ENCODE measurements around the gene PABPC1L. TPM values are rescaled to one million over a fixed set of nuclear protein-coding genes. Genes with fewer than 3 reads are reported as not detected.

Gene PABPC1L
- total RNA-seq, 3 donors from 2014 or later (not counting 1 experiment from before 2014, with no cell fraction given) = 31.7 to 64.9 (median 48.1) TPM

GRCh38 chr20:44891826-44892225, 18.0 kb upstream of the PABPC1L start:
- H3K9me3 Mint-ChIP-seq = no peaks in the 10 kb centered on the region
- no peaks in the 10 kb centered on the region for H3K9me3 ChIP-seq (ENCODE audit: control insufficient read depth, insufficient read depth, low read length)
- H3K4me1 ChIP-seq (ENCODE audit: control insufficient read depth, insufficient read depth, low read length) = peaks cover 20% of the 10 kb centered on the region
- no peaks in the 10 kb centered on the region for H3K27me3 ChIP-seq (ENCODE audit: control insufficient read depth, insufficient read depth, low read length)
- ATAC-seq (peak in 2 of 3 donors; percentile 30 to 57), DNase-seq (no peak)
- no peak for TF ChIP-seq CTCF (IDR thresholded peaks at IDR 0.05)
- H3K27ac ChIP-seq (ENCODE audit: low read length) = no peak overlapping the region
- no peaks in the 10 kb centered on the region for H3K27me3 Mint-ChIP-seq (ENCODE audit: low read depth in 2 of 2)
- peak overlapping the region; percentile 72 to 83 for H3K27ac Mint-ChIP-seq
- peak overlapping the region; percentile 57 for H3K4me3 Mint-ChIP-seq
- H3K4me3 ChIP-seq (ENCODE audit: low read length) = no peak overlapping the region
- WGBS (ENCODE audit: insufficient coverage) = 73% methylated on average over 1 of the region's 1 CpG
- no peaks in the 10 kb centered on the region for H3K36me3 Mint-ChIP-seq
- H3K4me1 Mint-ChIP-seq = peaks cover 80 to 88% of the 10 kb centered on the region in 2 donors
- intact Hi-C loops (cut with micrococcal nuclease) = no loop called here
- peaks cover 10% of the 10 kb centered on the region for H3K36me3 ChIP-seq (ENCODE audit: control insufficient read depth, insufficient read depth, low read length)

GRCh38 chr20:44894959-44895358, 14.9 kb upstream of the PABPC1L start:
- H3K4me1 ChIP-seq (ENCODE audit: control insufficient read depth, insufficient read depth, low read length) = peaks cover 31% of the 10 kb centered on the region
- DNase-seq (no peak), ATAC-seq (peak in 1 of 3 donors; percentile 20)
- H3K4me3 ChIP-seq (ENCODE audit: low read length) = no peak overlapping the region
- peaks cover 13% of the 10 kb centered on the region for H3K36me3 ChIP-seq (ENCODE audit: control insufficient read depth, insufficient read depth, low read length)
- WGBS (ENCODE audit: insufficient coverage) = 51% methylated on average over 2 of the region's 2 CpGs
- H3K9me3 ChIP-seq (ENCODE audit: control insufficient read depth, insufficient read depth, low read length) = no peaks in the 10 kb centered on the region
- no peak overlapping the region for H3K27ac ChIP-seq (ENCODE audit: low read length)
- Mint-ChIP-seq H3K9me3 (no peaks in the 10 kb centered on the region), H3K27ac (peak overlapping the region; percentile 72 to 77), H3K4me1 (peaks cover 67 to 77% of the 10 kb centered on the region in 2 donors), H3K36me3 (no peaks in the 10 kb centered on the region), H3K4me3 (peak overlapping the region; percentile 45), H3K27me3 (ENCODE audit: low read depth in 2 of 2) (no peaks in the 10 kb centered on the region)
- no peaks in the 10 kb centered on the region for H3K27me3 ChIP-seq (ENCODE audit: control insufficient read depth, insufficient read depth, low read length)
- TF ChIP-seq CTCF (IDR thresholded peaks at IDR 0.05) = no peak
- intact Hi-C loops (cut with micrococcal nuclease) = no loop called here

GRCh38 chr20:44896583-44896982, 13.3 kb upstream of the PABPC1L start:
- peaks cover 73 to 80% of the 10 kb centered on the region in 2 donors for H3K4me1 Mint-ChIP-seq
- H3K4me1 ChIP-seq (ENCODE audit: control insufficient read depth, insufficient read depth, low read length) = peaks cover 35% of the 10 kb centered on the region
- H3K9me3 Mint-ChIP-seq = no peaks in the 10 kb centered on the region
- no peak overlapping the region for H3K27ac ChIP-seq (ENCODE audit: low read length)
- peak overlapping the region; percentile 72 to 77 for H3K27ac Mint-ChIP-seq
- WGBS (ENCODE audit: insufficient coverage) = 67% methylated on average over 1 of the region's 1 CpG
- intact Hi-C loops (cut with micrococcal nuclease) = no loop called here
- ATAC-seq (peak in 1 of 3 donors; percentile 27), DNase-seq (no peak)
- peak overlapping the region; percentile 67 for H3K4me3 Mint-ChIP-seq
- peaks cover 19% of the 10 kb centered on the region for H3K36me3 ChIP-seq (ENCODE audit: control insufficient read depth, insufficient read depth, low read length)
- no peaks in the 10 kb centered on the region for H3K9me3 ChIP-seq (ENCODE audit: control insufficient read depth, insufficient read depth, low read length)
- TF ChIP-seq CTCF (IDR thresholded peaks at IDR 0.05) = no peak
- H3K36me3 Mint-ChIP-seq = no peaks in the 10 kb centered on the region
- H3K27me3 Mint-ChIP-seq (ENCODE audit: low read depth in 2 of 2) = no peaks in the 10 kb centered on the region
- H3K27me3 ChIP-seq (ENCODE audit: control insufficient read depth, insufficient read depth, low read length) = no peaks in the 10 kb centered on the region
- H3K4me3 ChIP-seq (ENCODE audit: low read length) = no peak overlapping the region

- no peak for TF ChIP-seq CTCF (IDR thresholded peaks at IDR 0.05)
- Histone ChIP-seq H3K27me3 (ENCODE audit: control insufficient read depth, insufficient read depth, low read length) (no peaks in the 10 kb centered on the region), H3K4me1 (ENCODE audit: control insufficient read depth, insufficient read depth, low read length) (peaks cover 35% of the 10 kb centered on the region), H3K36me3 (ENCODE audit: control insufficient read depth, insufficient read depth, low read length) (peaks cover 23% of the 10 kb centered on the region), H3K27ac (ENCODE audit: low read length) (no peak overlapping the region), H3K9me3 (ENCODE audit: control insufficient read depth, insufficient read depth, low read length) (no peaks in the 10 kb centered on the region), H3K4me3 (ENCODE audit: low read length) (no peak overlapping the region)
- intact Hi-C loops (cut with micrococcal nuclease) = no loop called here
- DNase-seq = no peak
- H3K4me3 Mint-ChIP-seq = peak overlapping the region; percentile 67
- peak overlapping the region; percentile 72 to 77 for H3K27ac Mint-ChIP-seq
- WGBS (ENCODE audit: insufficient coverage) = no CpG with 5 or more reads among the region's 1 CpG
- no peaks in the 10 kb centered on the region for H3K36me3 Mint-ChIP-seq
- H3K9me3 Mint-ChIP-seq = no peaks in the 10 kb centered on the region
- ATAC-seq = no peak
- peaks cover 70 to 77% of the 10 kb centered on the region in 2 donors for H3K4me1 Mint-ChIP-seq
- no peaks in the 10 kb centered on the region for H3K27me3 Mint-ChIP-seq (ENCODE audit: low read depth in 2 of 2)
These were observed 12.7 kb upstream of the PABPC1L start for GRCh38 chr20:44897133-44897532.
